GM21723 (cell line): Measurements from ENCODE around the gene SMAD7.
"Not testable (repeated sequence)": the region's sequence is repeated elsewhere in the genome, so short reads cannot be mapped to it uniquely, and the experiment has no call there.

Source experiments
- ATAC-seq: cut with Tn5 transposase; IDR thresholded peaks from one replicate; pipeline ENCODE4 v1.9.1; 2021; ENCODE audit warnings: mild to moderate bottlenecking, moderate library complexity; ENCODE audit not compliant: unreplicated experiment

The SMAD7 gene

GRCh38 chr18:48884306-48884705, 66.5 kb downstream of the SMAD7 start:
- no peak for ATAC-seq

GRCh38 chr18:48882379-48882778, 68.4 kb downstream of the SMAD7 start:
- no peak for ATAC-seq

- ATAC-seq: no peak
Observed at GRCh38 chr18:48880931-48881330, 69.8 kb downstream of the SMAD7 start.

GRCh38 chr18:48879008-48879431, 71.7 kb downstream of the SMAD7 start:
- no peak for ATAC-seq

GRCh38 chr18:48878471-48878870, 72.3 kb downstream of the SMAD7 start:
- no peak for ATAC-seq

- no peak for ATAC-seq
Observed at GRCh38 chr18:48877941-48878340, 72.8 kb downstream of the SMAD7 start.

- ATAC-seq: no peak
Observed at GRCh38 chr18:48876590-48876989, 74.2 kb downstream of the SMAD7 start.

- ATAC-seq: no peak
Observed at GRCh38 chr18:48875942-48876511, 74.7 kb downstream of the SMAD7 start.

- ATAC-seq: no peak
Observed at GRCh38 chr18:48875314-48875941, 75.3 kb downstream of the SMAD7 start.

GRCh38 chr18:48874701-48875162, 76.0 kb downstream of the SMAD7 start:
- ATAC-seq: no peak

GRCh38 chr18:48874233-48874632, 76.5 kb downstream of the SMAD7 start:
- no peak for ATAC-seq

- no peak for ATAC-seq
Observed at GRCh38 chr18:48872234-48873145, 78.3 kb downstream of the SMAD7 start.

GRCh38 chr18:48871391-48872166, 79.2 kb downstream of the SMAD7 start:
- ATAC-seq: no peak

GRCh38 chr18:48870926-48871325, 79.8 kb downstream of the SMAD7 start:
- ATAC-seq: not testable (repeated sequence)
